ENCODE results near the gene IFFO2. TPM values are rescaled to one million over a fixed set of nuclear protein-coding genes. Genes with fewer than 3 reads are reported as not detected.

IFFO2 gene
- total RNA-seq, 1 experiment from 2014 or later, result 15.6 TPM

DNA sequence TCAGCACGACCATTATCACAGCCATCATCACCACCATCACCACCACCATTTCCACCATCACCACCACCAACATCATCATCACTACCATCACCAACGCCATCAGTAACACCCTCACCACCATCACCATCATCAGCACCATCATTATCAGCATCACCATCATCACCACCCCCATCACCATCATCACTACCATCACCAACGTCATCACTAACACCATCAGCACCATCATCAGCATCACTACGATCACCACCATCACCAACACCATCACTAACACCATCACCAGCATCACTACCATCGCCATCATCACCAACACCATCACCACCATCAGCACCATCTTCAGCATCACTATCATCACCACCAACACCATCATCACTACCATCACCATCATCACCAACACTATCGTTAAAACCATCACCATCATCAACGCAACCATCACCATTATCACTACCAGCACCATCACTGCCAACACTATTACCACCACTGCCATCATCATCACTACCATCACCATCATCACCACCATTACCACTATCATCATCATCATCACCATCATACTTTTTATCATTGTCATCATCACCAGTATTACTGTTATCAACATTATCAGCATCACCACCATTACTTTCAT lies 98.3 kb downstream of the IFFO2 start:
- H3K27ac ChIP-seq (ENCODE audit: low read depth, low read length), result no peak overlapping the region
- DNase-seq (ENCODE audit: low read depth, low spot score), result no peak
- no peak for ATAC-seq
- no peaks in the 10 kb centered on the region for H3K4me1 ChIP-seq (ENCODE audit: control insufficient read depth in 1 of 2, insufficient read depth in 2 of 2, low read length in 2 of 2)
- no peak overlapping the region for H3K9ac ChIP-seq (ENCODE audit: low read length)
- no peak overlapping the region for H3K4me2 ChIP-seq (ENCODE audit: low read length)
- BruUV-seq (replicated peaks), result no TSS peak
- no peak for TF ChIP-seq EZH2phosphoT487 (IDR thresholded peaks at IDR 0.05; ENCODE audit: borderline replicate concordance)
- no peak for TF ChIP-seq EZH2 (IDR thresholded peaks at IDR 0.05)
- TF ChIP-seq CEBPB (IDR thresholded peaks at IDR 0.05; ENCODE audit: low read depth), result no peak
- no peak for TF ChIP-seq RAD21 (IDR thresholded peaks at IDR 0.05; ENCODE audit: low read depth)
- no peak for TF ChIP-seq ZFX (IDR thresholded peaks at IDR 0.05)
- TF ChIP-seq ELF1 (IDR thresholded peaks at IDR 0.05; ENCODE audit: borderline replicate concordance, low read depth), result no peak
- TF ChIP-seq FOSL1 (IDR thresholded peaks at IDR 0.05; ENCODE audit: low read depth), result no peak
- TF ChIP-seq ZNF274 (IDR thresholded peaks at IDR 0.05; ENCODE audit: low read depth, low read length), result no peak
- no peak for TF ChIP-seq EGR1 (IDR thresholded peaks at IDR 0.05; ENCODE audit: low read depth)
- no peak for TF ChIP-seq TCF7L2 (IDR thresholded peaks at IDR 0.05; ENCODE audit: borderline replicate concordance, extremely low read depth, insufficient read depth, insufficient read length)
- no peak for TF ChIP-seq JUND (IDR thresholded peaks at IDR 0.05)
- no peak for TF ChIP-seq SIN3A (IDR thresholded peaks at IDR 0.05; ENCODE audit: low read depth)
- TF ChIP-seq SRF (IDR thresholded peaks at IDR 0.05; ENCODE audit: low read depth), result no peak
- no peak for TF ChIP-seq YY1 (IDR thresholded peaks at IDR 0.05; ENCODE audit: extremely low read depth, insufficient replicate concordance, low read depth, low read length)
- RAD21 ChIA-PET (ENCODE audit: low non-redundant PET in 1 of 2, low total read pairs in 2 of 2, uncharacterized antibody in 2 of 2, unreplicated experiment in 2 of 2), result no interaction called here
- intact Hi-C loops (cut with micrococcal nuclease), result no loop called here
- H3K9me3 ChIP-seq (ENCODE audit: control insufficient read depth in 1 of 2, insufficient read depth in 1 of 2, low read depth in 1 of 2, low read length in 2 of 2), result no peaks in the 10 kb centered on the region
- H3K79me2 ChIP-seq (ENCODE audit: insufficient read depth, low read length), result no peaks in the 10 kb centered on the region
- H4K20me1 ChIP-seq (ENCODE audit: insufficient read depth), result no peaks in the 10 kb centered on the region
- H3K4me3 ChIP-seq (replicated peaks in 1 of 2; ENCODE audit: low read depth in 1 of 2, low read length in 2 of 2), result no peak overlapping the region
- no peaks in the 10 kb centered on the region for H3K36me3 ChIP-seq (ENCODE audit: control insufficient read depth in 1 of 2, insufficient read depth in 2 of 2, low read length in 2 of 2)
- H2AFZ ChIP-seq (ENCODE audit: low read depth, low read length, poor library complexity, severe bottlenecking), result no peak overlapping the region
- CTCF ChIA-PET, result no interaction called here
- no peaks in the 10 kb centered on the region for H3K9me2 ChIP-seq (ENCODE audit: insufficient read depth)
- peaks cover 6% of the 10 kb centered on the region; the same call in 1 of the 2 replicates for H3K27me3 ChIP-seq (ENCODE audit: insufficient read depth, low read length)
- POLR2A ChIA-PET, result no interaction called here
